ENCODE results near the gene VAMP5.

GRCh38 chr2:85580206-85580605, 4.0 kb upstream of the VAMP5 start:
- TF ChIP-seq CTCF (IDR thresholded peaks at IDR 0.05) (no peak), EZH2 (IDR thresholded peaks at IDR 0.05; ENCODE audit: borderline replicate concordance, insufficient read depth, low read depth, low read length, poor library complexity, severe bottlenecking) (no peak)

Measured in B cell (primary cell).